HG03025 (cell line): Measurements from ENCODE around the gene PPP1R12B.
"Not testable (repeated sequence)": the region's sequence is repeated elsewhere in the genome, so short reads cannot be mapped to it uniquely, and the experiment has no call there.

Experiments
- ATAC-seq: cut with Tn5 transposase; IDR thresholded peaks from one replicate; pipeline ENCODE4 v1.9.1; 2021; ENCODE audit warnings: mild to moderate bottlenecking, moderate library complexity; ENCODE audit not compliant: unreplicated experiment, low FRiP score

The PPP1R12B gene

DNA sequence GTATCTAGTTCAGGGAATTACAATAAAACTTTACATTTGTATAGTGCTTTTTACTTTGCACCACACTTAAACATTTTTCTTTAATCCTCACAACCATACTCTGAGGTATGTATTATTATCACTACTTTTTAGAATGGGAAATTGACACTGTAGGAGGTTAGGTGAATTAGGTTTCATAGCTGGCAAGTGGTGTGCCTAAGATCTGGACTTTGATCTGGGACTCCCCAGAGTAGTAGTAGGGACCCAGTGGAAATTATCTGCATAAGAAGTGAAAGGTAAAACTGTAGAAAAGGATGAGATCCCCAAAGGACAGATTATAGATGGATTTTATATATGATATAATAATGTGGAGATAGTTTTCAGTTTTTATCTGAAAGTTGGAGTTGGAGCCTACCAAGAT is 85.6 kb downstream of the PPP1R12B start:
- no peak for ATAC-seq

DNA sequence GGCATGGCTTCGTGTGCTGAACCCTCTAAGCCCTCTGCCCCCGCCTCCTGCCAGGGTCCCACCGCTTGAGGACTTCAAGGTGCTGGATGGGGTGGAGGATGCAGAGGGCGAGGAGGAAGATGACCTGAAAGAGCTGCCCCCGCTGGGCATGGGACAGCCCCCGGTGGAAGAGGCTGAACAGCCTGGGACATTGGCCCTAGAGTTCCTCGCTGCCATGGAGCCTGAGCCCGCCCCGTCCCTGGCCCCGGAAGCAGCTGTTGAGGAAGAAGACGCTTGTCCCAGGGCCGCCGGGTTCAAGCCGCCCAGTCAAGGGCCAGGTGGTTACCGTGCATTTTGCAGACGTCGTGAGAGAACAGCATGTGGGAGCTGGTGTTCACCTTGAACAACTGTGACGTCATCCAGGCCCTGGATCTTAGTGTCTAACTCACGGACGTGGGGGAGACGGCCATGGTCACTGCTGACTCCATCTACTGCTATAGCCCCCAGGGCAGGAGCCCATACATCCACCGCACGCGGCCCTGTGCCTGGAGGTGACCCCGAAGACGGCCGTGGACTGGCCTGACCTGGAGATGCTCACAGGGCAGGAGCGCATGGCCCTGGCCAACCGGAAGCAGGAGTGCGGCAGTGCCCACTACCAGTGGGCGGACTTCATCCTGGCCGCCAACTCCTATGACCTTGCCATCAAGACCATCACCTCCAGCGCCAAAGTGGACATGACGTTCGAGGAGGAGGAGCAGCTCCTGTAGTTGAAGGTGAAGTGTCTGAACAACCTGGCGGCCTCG is 90.1 kb downstream of the PPP1R12B start:
- ATAC-seq = no peak

DNA sequence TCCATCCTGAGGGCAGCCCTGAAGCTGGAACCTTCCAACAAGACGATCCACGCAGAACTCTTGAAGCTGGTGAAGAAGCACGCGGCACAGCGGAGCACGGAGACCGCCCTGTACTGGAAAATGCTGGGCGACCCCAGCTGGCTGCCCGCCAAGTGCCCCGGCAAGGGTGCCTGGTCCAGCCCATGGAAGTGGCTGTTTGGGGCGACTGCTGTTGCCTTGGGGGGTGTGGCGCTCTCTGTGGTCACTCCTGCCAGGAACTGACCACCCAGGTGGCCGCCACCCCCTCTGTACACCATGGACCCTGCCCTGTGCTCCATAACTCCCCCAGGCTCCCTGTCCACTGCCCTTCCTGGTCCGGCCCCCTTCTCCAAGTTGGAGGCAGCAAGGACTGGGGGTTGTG is 90.8 kb downstream of the PPP1R12B start:
- ATAC-seq = no peak

DNA sequence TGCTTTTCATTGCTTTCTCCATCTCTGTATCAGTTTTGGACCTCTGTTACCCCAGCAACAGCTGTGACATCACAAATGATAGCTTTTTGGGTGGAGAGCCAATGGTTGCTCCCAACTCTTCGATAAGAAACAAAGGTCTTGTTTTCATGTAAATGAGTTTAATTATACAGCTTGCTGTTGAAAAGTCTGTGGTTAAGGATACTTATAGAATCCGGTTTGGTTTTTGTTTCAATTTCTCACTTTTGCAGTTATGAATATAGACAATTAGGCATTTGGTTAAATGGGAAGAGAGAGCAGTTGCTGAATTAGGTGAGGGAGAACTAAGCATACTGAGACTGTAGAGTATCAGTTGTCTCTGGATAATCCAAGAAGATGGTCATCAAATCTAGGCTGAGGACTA is 99.6 kb downstream of the PPP1R12B start:
- ATAC-seq = not testable (repeated sequence)

DNA sequence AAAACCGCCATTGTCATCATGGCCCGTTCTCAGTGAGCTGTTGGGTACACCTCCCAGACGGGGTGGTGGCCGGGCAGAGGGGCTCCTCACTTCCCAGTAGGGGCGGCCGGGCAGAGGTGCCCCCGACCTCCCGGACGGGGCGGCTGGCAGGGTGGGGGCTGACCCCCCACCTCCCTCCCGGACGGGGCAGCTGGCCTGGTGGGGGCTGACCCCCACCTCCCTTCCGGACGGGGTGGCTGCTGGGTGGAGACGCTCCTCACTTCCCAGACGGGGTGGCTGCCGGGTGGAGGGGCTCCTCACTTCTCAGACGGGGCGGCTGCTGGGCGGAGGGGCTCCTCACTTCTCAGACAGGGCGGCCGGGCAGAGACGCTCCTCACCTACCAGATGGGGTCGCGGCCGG is 103.1 kb downstream of the PPP1R12B start:
- ATAC-seq = not testable (repeated sequence)

DNA sequence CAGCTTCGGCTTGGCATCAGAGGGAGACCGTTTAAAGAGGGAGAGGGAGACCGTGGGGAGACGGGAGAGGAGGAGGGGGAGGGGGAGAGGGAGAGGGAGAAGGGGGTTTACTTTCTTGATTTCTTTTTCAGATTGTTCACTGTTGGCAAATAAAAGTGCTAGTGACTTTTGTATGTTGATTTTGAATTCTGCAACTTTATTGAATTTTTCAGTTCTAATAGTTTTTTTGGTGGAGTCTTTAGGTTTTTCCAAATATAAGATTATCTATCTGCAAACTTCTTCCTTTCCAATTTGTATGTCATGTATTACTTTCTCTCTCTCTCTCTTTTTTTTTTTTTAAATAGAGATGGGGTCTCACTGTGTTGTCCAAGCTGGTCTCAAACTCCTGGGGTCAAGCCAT is 104.0 kb downstream of the PPP1R12B start:
- no peak for ATAC-seq

DNA sequence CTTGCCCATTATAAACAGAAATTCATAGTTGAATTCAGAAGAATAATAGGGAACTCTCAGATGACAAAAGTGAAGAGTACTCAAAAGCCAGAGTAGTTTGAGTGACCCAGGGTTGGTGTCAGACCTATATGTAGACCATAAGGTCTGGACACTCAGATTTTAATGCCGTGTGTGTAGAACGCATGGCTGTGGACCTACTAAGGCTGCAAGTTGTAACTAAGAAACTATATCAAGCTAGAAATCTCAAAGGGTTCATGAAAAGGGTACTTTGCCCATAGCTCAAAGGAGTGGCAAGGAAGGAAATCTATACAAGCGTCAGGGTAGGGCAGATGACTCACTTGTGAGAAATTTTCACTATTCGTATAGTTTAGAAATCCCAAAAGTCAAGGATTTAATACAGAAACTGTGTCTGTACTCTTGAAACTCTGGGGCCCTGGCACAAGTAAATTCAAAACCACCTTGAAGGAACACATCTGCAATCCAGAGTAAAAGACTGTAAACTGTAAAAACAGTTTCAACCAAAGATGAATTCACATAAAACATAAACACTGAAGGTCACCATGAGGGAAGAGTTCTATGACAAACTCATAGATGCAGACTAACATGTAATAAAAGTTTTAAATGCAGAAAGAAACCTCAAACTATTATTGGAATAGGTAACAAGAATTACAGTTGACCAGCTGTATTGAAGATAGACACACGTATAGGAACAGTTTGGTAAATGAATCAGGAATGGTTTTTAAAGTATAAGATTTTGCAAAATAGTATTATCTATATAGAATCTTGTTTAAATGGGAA is 108.1 kb downstream of the PPP1R12B start:
- not testable (repeated sequence) for ATAC-seq

DNA sequence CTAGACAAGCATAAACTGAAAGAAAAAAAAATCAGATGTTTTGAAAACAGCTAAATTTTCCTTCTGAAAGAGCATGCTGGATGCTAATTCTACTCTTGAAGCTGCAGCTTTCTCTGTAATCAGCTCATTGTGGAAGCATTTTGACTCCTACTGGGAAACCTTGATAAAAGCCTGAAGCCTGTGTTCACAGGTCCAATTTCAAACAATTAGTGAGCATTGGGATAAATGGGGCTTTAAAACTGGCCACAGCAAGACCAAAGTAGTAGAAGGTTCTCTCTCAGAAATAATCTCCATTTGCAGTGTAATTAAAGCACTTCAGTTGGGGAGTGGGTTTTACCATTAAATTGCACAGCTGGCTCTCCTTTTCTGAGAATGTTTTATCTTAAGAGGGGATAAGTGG is 110.2 kb downstream of the PPP1R12B start:
- ATAC-seq = not testable (repeated sequence)

DNA sequence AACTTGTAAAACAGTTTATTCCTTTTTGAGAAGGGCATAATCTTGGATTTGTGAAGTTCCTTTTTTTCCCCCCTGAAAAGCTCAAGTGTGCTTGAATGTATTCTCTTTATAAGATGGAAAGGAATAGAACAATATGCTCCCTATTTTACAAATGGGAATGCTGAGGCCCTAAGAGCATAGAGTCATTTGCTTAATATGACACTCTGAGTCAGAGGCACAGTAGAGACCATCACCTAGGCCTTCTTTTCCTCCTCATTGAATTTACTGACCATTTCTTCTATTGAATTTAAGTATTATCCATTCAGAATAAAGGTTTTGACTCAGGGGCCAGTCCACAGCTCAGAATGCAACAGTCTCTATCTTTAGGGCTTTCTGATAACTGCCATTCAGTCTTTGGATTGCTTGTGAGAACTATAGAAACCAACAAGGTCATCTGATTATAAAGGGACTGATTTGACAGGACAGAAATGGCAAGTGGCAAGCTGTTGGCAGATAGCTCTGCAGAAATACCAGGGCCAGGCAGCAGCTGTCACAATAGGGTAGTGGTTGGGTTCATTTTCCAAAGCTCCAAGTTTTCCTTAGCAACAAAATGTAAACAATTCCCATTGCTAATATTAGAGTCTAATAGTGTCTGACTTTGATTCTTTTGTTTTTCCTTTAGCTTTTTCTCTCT is 111.1 kb downstream of the PPP1R12B start:
- ATAC-seq = not testable (repeated sequence)

DNA sequence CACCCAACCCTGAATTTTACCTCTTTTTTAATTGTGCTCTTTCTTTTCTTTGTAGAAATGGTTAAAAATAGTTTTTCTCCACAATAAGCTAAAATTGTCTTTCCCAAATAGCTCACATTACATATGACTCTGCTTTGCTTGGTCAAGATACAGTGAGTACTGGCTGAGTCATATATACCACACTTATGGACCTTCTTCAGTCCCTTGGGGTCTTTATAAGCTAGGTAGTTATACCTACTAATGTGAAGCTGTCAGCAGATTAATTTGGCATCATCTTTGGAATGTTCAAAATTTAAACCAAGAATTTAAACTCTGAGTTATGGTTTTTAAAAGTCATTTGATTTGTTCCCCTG is 111.6 kb downstream of the PPP1R12B start:
- ATAC-seq = not testable (repeated sequence)

DNA sequence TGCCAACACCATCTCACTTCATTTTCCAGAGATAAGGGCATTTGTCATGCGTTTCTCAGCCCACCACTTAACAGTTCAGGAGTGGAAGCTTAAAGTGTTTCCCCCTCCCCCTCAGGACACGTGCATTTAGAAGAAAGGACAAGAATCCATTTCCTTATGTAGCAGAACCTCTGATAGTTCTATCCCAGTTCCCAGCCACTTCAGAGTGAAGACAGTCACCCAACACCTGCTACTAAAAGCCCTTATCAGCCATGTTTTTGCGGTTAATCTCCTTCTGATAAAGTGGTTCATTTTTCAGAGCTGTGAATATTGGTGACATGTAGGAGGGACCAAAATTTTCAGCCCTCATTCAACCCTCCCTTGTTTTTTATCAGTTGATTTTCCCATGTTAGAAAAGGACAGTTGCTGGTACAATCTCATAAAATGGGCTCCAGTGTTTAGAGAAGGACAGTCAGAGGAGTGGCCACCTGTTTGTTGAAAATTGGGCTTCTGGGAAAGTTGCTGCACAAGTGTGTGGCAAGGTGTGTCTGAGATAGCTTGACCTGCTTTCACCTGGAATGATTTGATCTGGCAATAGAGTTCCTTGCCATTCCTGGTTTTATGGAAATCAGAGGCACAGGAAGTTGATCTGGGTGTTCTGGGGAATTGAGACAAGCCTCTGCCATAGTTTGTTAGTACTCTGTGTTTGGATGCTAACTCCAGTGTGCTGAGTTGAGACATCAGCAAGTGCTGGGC is 114.0 kb downstream of the PPP1R12B start:
- ATAC-seq = no peak

DNA sequence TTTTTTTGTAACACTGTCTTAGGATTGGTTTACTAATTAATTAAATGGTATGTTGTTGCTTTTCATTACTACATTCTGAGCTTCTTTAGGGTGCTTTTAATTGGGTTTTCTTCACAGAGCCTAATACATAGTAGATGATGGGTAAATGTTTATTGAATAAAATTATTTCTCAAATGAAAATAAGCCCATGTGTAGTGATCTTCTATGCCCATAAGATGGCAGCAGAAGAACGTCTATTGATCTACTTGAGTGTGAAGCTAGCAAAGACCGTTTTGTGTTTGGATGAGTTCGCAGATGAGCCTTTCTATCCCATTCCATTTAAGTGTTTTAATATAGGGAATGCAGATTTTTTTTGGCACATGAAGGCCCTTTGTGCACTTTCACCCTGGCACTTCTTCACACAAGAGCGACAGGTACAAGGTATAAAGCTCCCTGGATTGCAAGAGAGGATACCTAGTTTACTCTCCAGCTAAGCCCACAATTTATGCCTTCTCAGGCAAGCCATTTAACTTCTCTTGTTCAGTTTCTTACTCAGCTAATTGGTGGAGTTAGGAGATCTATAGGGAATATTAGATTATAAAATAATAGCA is 115.7 kb downstream of the PPP1R12B start:
- not testable (repeated sequence) for ATAC-seq

DNA sequence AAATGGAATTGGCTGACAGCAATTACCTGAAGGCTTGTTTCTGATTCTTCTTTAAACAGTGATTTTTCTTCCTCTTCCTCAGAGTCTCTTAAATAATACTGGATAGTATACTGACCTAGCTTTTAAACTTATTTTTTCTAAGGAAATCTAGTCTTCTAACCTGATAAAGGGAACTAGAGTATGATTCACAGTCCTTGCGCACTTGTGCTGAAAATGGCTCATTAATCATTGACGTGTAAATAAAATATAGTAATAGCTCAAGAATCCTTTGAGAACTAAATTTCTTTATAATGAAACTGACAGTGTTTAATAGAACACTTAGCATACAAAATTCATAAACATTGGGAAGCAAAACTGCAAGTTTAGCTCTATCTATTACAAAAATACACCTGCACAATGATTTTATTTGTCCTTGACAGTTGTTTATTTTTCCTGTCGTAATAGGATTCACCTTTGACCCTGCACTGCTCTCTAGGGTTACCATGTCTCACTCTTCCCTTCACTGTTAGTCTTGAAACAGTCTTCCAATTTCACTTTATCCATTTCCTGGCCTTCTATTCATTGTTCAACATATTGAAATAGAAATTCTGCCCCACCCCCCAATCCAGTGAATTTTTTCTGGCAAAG is 117.3 kb downstream of the PPP1R12B start:
- not testable (repeated sequence) for ATAC-seq

DNA sequence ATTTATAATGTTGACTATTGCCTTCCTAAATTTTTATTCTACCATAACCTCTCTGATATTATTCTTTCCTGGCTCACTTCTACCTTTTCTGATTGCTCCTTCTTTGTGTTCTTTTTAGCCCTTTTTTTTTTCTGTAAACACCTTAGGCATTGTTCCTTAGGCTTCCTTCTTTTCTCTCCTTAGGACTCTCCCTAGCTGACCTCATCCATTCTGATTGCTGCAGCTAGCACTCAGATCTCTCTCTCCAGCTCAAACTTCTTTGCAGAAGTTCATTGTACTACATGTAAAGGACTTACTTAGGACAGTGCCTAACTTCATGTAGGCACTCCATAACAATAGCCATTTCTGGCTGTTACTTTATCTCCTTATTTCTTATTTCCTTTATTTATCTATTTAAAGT is 117.8 kb downstream of the PPP1R12B start:
- not testable (repeated sequence) for ATAC-seq

DNA sequence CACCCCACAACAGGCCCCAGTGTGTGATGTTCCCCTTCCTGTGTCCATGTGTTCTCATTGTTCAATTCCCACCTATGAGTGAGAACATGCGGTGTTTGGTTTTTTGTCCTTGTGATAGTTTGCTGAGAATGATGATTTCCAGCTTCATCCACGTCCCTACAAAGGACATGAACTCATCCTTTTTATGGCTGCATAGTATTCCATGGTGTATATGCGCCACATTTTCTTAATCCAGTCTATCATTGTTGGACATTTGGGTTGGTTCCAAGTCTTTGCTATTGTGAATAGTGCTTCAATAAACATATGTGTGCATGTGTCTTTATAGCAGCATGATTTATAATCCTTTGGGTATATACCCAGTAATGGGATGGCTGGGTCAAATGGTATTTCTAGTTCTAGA is 118.9 kb downstream of the PPP1R12B start:
- ATAC-seq = not testable (repeated sequence)

DNA sequence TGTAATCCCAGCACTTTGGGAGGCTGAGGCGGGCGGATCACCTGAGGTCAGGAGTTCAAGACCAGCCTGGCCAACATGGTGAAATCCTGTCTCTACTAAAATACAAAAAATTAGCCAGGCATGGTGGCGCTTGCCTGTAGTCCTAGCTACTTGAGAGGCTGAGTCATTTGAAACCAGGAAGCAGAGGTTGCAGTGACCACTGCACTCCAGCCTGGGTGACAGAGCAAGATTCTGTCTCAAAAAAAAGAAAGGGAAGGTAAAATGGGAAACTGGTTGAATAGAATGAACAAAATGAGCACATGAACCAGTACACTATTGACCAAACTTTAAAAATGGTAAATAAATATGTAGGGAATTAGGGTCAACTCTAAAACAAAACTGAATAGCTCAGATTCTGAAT is 120.2 kb downstream of the PPP1R12B start:
- not testable (repeated sequence) for ATAC-seq

DNA sequence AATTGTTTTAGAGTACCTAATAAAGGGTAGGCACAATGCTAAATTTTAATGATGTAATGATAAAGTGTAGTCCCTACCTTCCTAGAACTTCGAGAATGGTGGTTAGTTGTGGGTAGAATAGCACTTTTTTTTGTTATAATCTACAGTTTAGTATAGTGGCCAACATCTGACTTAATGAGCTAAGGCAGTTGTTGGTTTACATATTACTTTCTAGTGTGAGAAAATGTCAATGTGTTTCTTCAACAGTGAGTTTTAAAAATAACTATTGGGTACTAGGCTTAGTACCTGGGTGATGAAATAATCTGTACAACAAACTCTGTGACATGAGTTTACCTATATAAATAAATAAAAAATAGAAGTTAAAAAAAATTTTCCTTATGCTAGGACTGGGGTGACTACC is 120.6 kb downstream of the PPP1R12B start:
- not testable (repeated sequence) for ATAC-seq

DNA sequence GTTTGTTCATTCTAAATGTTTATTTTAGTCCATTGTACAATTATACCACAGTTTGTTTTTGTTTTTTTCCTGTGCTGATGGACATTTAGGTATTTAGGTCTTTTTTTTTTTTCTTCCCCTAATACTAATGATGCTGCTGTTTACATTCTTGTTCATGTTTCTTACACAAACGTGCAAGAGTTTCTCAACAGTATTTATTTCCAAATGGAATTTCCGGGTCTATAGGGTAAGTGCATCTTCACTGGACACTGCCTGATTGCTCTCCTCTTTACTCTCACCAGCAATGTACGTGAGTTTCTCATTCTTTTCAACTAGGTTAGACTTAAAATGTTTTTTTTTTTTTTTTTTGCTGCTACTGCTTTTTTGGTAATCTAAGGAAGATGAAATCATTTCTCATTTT is 122.7 kb downstream of the PPP1R12B start:
- no peak for ATAC-seq

DNA sequence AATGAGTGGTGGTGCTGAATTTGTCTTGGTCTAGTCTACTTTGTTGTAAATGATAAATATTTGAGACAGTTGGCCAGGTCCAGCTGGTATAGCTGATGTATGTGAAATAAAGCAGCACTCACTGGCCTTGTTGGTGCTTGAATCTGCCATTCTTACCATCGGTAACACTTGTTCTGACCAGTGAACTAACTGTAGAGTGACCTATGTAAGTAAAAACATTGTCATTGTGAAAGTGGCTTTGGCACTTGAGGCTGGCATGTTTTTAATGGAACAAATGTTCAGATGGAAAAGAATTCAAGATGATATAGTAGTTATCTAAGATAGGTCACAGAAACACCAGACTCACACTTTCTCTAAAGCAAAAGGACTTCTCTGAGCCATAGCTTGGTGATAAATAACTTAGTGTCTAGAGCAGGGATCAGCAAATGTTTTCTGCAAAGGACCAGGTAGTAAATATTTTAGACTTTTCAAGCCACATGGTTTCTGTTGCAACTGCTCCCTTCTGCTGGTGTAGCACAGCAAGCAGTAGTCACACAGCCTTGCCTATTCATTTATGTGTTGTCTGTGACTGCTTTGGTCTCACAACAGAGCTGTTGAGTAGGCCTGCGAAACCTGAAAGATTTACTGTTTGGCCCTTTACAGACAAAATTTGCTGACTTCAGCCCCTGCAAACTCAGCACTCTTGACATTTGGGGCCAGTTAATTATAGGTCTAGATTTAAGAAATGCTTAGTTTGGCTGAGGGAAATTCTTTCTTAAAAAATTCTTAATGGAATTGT is 124.0 kb downstream of the PPP1R12B start:
- not testable (repeated sequence) for ATAC-seq
